Measurements from ENCODE around the gene TTC21A. TPM values are rescaled to one million over a fixed set of nuclear protein-coding genes. Genes with fewer than 3 reads are reported as not detected.

The TTC21A gene
- total RNA-seq, 1 experiment from 2014 or later, result 5.6 TPM

DNA sequence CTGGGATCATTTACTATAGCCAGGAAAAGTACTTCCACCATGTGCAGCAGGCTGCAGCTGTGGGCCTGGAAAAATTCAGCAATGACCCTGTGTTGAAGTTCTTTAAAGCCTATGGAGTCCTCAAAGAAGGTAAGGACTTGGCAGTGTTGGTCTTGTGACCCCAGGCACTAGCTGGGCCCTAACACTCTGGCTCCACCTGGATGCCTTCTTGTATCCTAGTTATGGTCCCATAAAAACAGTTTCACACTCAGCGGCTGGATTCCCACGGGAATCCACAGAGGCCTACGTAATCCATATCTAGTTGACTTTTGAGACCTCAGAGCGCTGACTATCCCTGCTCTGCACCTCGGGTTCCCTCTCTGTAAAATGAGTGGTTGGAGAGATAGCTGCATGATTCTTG, 1.6 kb downstream of the TTC21A start:
- Histone ChIP-seq H3K9ac (ENCODE audit: low read length) (no peak overlapping the region), H3K9me2 (ENCODE audit: insufficient read depth) (no peaks in the 10 kb centered on the region), H3K79me2 (ENCODE audit: insufficient read depth, low read length) (peaks cover 19% of the 10 kb centered on the region; the same call in 1 of the 2 replicates), H3K27me3 (ENCODE audit: insufficient read depth, low read length) (no peaks in the 10 kb centered on the region), H3K9me3 (ENCODE audit: control insufficient read depth in 1 of 2, insufficient read depth in 1 of 2, low read depth in 1 of 2, low read length in 2 of 2) (no peaks in the 10 kb centered on the region), H3K36me3 (ENCODE audit: control insufficient read depth in 1 of 2, insufficient read depth in 2 of 2, low read length in 2 of 2) (no peaks in the 10 kb centered on the region), H3K4me3 (replicated peaks in 1 of 2; ENCODE audit: low read depth in 1 of 2, low read length in 2 of 2) (no peak overlapping the region), H3K4me2 (ENCODE audit: low read length) (no peak overlapping the region), H4K20me1 (ENCODE audit: insufficient read depth) (no peaks in the 10 kb centered on the region), H3K4me1 (ENCODE audit: control insufficient read depth in 1 of 2, insufficient read depth in 2 of 2, low read length in 2 of 2) (peaks cover 16 to 23% of the 10 kb centered on the region in 2 experiments), H3K27ac (ENCODE audit: low read depth, low read length) (no peak overlapping the region), H2AFZ (ENCODE audit: low read depth, low read length, poor library complexity, severe bottlenecking) (no peak overlapping the region)
- intact Hi-C loops (cut with micrococcal nuclease), result no loop called here
- ATAC-seq (no peak), DNase-seq (ENCODE audit: low read depth, low spot score) (no peak)
- BruUV-seq (replicated peaks), result no TSS peak
- ChIA-PET POLR2A (no interaction called here), CTCF (interaction anchor here (1.2 kb wide), 1 partner anchor 179 kb away, joined by 3 read pairs; no protein-coding TSS in a partner anchor), RAD21 (ENCODE audit: low non-redundant PET in 1 of 2, low total read pairs in 2 of 2, uncharacterized antibody in 2 of 2, unreplicated experiment in 2 of 2) (no interaction called here)
- no peak for TF ChIP-seq JUND (IDR thresholded peaks at IDR 0.05)
- TF ChIP-seq SIN3A (IDR thresholded peaks at IDR 0.05; ENCODE audit: low read depth), result no peak
- TF ChIP-seq, protein P1, sequence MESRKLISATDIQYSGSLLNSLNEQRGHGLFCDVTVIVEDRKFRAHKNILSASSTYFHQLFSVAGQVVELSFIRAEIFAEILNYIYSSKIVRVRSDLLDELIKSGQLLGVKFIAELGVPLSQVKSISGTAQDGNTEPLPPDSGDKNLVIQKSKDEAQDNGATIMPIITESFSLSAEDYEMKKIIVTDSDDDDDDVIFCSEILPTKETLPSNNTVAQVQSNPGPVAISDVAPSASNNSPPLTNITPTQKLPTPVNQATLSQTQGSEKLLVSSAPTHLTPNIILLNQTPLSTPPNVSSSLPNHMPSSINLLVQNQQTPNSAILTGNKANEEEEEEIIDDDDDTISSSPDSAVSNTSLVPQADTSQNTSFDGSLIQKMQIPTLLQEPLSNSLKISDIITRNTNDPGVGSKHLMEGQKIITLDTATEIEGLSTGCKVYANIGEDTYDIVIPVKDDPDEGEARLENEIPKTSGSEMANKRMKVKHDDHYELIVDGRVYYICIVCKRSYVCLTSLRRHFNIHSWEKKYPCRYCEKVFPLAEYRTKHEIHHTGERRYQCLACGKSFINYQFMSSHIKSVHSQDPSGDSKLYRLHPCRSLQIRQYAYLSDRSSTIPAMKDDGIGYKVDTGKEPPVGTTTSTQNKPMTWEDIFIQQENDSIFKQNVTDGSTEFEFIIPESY (IDR thresholded peaks at IDR 0.05; ENCODE audit: extremely low read depth, insufficient replicate concordance, low read length), result no peak
- TF ChIP-seq, protein P2, sequence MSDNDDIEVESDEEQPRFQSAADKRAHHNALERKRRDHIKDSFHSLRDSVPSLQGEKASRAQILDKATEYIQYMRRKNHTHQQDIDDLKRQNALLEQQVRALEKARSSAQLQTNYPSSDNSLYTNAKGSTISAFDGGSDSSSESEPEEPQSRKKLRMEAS (IDR thresholded peaks at IDR 0.05), result no peak
- no peak for TF ChIP-seq POLR2AphosphoS5 (IDR thresholded peaks at IDR 0.05; ENCODE audit: low read depth, low read length)
- TF ChIP-seq, protein P3, sequence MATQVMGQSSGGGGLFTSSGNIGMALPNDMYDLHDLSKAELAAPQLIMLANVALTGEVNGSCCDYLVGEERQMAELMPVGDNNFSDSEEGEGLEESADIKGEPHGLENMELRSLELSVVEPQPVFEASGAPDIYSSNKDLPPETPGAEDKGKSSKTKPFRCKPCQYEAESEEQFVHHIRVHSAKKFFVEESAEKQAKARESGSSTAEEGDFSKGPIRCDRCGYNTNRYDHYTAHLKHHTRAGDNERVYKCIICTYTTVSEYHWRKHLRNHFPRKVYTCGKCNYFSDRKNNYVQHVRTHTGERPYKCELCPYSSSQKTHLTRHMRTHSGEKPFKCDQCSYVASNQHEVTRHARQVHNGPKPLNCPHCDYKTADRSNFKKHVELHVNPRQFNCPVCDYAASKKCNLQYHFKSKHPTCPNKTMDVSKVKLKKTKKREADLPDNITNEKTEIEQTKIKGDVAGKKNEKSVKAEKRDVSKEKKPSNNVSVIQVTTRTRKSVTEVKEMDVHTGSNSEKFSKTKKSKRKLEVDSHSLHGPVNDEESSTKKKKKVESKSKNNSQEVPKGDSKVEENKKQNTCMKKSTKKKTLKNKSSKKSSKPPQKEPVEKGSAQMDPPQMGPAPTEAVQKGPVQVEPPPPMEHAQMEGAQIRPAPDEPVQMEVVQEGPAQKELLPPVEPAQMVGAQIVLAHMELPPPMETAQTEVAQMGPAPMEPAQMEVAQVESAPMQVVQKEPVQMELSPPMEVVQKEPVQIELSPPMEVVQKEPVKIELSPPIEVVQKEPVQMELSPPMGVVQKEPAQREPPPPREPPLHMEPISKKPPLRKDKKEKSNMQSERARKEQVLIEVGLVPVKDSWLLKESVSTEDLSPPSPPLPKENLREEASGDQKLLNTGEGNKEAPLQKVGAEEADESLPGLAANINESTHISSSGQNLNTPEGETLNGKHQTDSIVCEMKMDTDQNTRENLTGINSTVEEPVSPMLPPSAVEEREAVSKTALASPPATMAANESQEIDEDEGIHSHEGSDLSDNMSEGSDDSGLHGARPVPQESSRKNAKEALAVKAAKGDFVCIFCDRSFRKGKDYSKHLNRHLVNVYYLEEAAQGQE (IDR thresholded peaks at IDR 0.05; ENCODE audit: low read depth), result no peak
- TF ChIP-seq, protein P4, sequence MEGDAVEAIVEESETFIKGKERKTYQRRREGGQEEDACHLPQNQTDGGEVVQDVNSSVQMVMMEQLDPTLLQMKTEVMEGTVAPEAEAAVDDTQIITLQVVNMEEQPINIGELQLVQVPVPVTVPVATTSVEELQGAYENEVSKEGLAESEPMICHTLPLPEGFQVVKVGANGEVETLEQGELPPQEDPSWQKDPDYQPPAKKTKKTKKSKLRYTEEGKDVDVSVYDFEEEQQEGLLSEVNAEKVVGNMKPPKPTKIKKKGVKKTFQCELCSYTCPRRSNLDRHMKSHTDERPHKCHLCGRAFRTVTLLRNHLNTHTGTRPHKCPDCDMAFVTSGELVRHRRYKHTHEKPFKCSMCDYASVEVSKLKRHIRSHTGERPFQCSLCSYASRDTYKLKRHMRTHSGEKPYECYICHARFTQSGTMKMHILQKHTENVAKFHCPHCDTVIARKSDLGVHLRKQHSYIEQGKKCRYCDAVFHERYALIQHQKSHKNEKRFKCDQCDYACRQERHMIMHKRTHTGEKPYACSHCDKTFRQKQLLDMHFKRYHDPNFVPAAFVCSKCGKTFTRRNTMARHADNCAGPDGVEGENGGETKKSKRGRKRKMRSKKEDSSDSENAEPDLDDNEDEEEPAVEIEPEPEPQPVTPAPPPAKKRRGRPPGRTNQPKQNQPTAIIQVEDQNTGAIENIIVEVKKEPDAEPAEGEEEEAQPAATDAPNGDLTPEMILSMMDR (IDR thresholded peaks at IDR 0.05 in 2 of 3, conservative IDR thresholded peaks at IDR 0.05 in 1 of 3; ENCODE audit: borderline replicate concordance in 1 of 3, insufficient read depth in 1 of 3, low read depth in 2 of 3, low read length in 2 of 3), result no peak
- no peak for TF ChIP-seq TCF7L2 (IDR thresholded peaks at IDR 0.05; ENCODE audit: borderline replicate concordance, extremely low read depth, insufficient read depth, insufficient read length)
- no peak for TF ChIP-seq SP1 (IDR thresholded peaks at IDR 0.05; ENCODE audit: low read depth)
- no peak for TF ChIP-seq RAD21 (IDR thresholded peaks at IDR 0.05; ENCODE audit: low read depth)
- TF ChIP-seq SRF (IDR thresholded peaks at IDR 0.05; ENCODE audit: low read depth), result no peak
- no peak for TF ChIP-seq CEBPB (IDR thresholded peaks at IDR 0.05; ENCODE audit: low read depth)
- TF ChIP-seq CBX3 (IDR thresholded peaks at IDR 0.05; ENCODE audit: low read depth), result no peak
- no peak for TF ChIP-seq EZH2 (IDR thresholded peaks at IDR 0.05)
- TF ChIP-seq YY1 (IDR thresholded peaks at IDR 0.05; ENCODE audit: extremely low read depth, insufficient replicate concordance, low read depth, low read length), result no peak
- TF ChIP-seq FOSL1 (IDR thresholded peaks at IDR 0.05; ENCODE audit: low read depth), result no peak
- TF ChIP-seq ELF1 (IDR thresholded peaks at IDR 0.05; ENCODE audit: borderline replicate concordance, low read depth), result no peak

Measured in HCT116 (cell line).